HepG2 (cell line): ENCODE results near the gene ZNF865. TPM values are rescaled to one million over a fixed set of nuclear protein-coding genes. Genes with fewer than 3 reads are reported as not detected.

ENCODE experiments used
- DPF2 ChIP-seq: sonication (generic); formaldehyde crosslinking; IDR thresholded peaks from 2 replicates; pipeline ENCODE4 v1.4.0; 2020; ENCODE audit warnings: mild to moderate bottlenecking, low read depth, missing genetic modification reagents, borderline replicate concordance
- MEIS2 ChIP-seq: sonication (generic); formaldehyde crosslinking; IDR thresholded peaks from 2 replicates; pipeline ENCODE4 v1.9.0; 2021; ENCODE audit warnings: mild to moderate bottlenecking, missing genetic modification reagents
- NBN ChIP-seq: fragments of 450-650 bp; conservative IDR thresholded peaks from 2 replicates; pipeline ENCODE4 v1.6.1; 2017
- SIX1 ChIP-seq: sonication (generic); formaldehyde crosslinking; IDR thresholded peaks from 2 replicates; pipeline ENCODE4 v1.4.0; 2020; ENCODE audit warnings: missing genetic modification reagents, borderline replicate concordance
- SMC3 ChIP-seq: IDR thresholded peaks from 2 replicates; pipeline ENCODE4 v1.6.1; 2011; ENCODE audit warnings: low read length, improper control_type of control experiment
- ZNF205 ChIP-seq: IDR thresholded peaks from 2 replicates; pipeline ENCODE4 v1.6.1; 2018; ENCODE audit warnings: missing biosample characterization, missing genetic modification reagents
- polyA plus RNA-seq, 8 experiments: library from polyadenylated mRNA; depleted of rRNA in 3 of 8; stranded (reverse) in 7 of 8; unstranded in 1 of 8; fragments of >200 nt; fragmentation: Illumina TruSeq in 4 of 8; extraction: Trizol in 4 of 8; gene quantifications; 2 replicates each; pipeline versions ENCODE4 v1.2.1 to v1.2.3, GENCODE V29; 2011 to 2016; ENCODE audit warnings: low read depth in 4 of 8, missing spikeins in 1 of 8, mixed read lengths in 1 of 8; ENCODE audit not compliant: insufficient read depth in 1 of 8
- total RNA-seq, 5 experiments: library from RNA; depleted of rRNA; stranded (reverse); fragments of >200 nt; fragmentation: Illumina TruSeq; extraction: Trizol; gene quantifications; 2 replicates each; pipeline ENCODE4 v1.2.3, GENCODE V29; 2016; ENCODE audit warnings: low read depth in 1 of 5
- TF ChIP-seq, protein P1 (sequence below): sonication (generic); formaldehyde crosslinking; IDR thresholded peaks from 2 replicates; pipeline ENCODE4; 2020; ENCODE audit warnings: missing genetic modification reagents, mild to moderate bottlenecking, borderline replicate concordance
- TF ChIP-seq, protein P2 (sequence below): sonication (generic); formaldehyde crosslinking; IDR thresholded peaks from 2 replicates; pipeline ENCODE4 v1.8.0; 2022; ENCODE audit warnings: missing genetic modification reagents, mild to moderate bottlenecking, moderate library complexity, borderline replicate concordance
- TF ChIP-seq, protein P3 (sequence below): IDR thresholded peaks from 2 replicates; pipeline ENCODE4 v1.6.1; 2016
- TF ChIP-seq, protein P4 (sequence below): sonication (generic); formaldehyde crosslinking; IDR thresholded peaks from 2 replicates; pipeline ENCODE4 v1.5.1; 2020; ENCODE audit warnings: mild to moderate bottlenecking, missing genetic modification reagents
- TF ChIP-seq, protein P5 (sequence below): sonication (generic); formaldehyde crosslinking; IDR thresholded peaks from 2 replicates; pipeline ENCODE4 v1.4.0; 2020; ENCODE audit warnings: mild to moderate bottlenecking, missing genetic modification reagents
- TF ChIP-seq, protein P6 (sequence below): sonication (generic); formaldehyde crosslinking; IDR thresholded peaks from 2 replicates; pipeline ENCODE4 v1.4.0; 2020; ENCODE audit warnings: missing genetic modification reagents
- TF ChIP-seq, protein P7 (sequence below), 2 experiments: IDR thresholded peaks; 2 replicates each; pipeline ENCODE4 v1.6.1; 2011 to 2012; ENCODE audit warnings: low read length in 2 of 2, borderline replicate concordance in 1 of 2, low read depth in 1 of 2, mild to moderate bottlenecking in 1 of 2, moderate library complexity in 1 of 2

ZNF865 gene
- total and polyA plus RNA-seq, 2 of the 13 experiments (the other 11 are each of a cell fraction or from before 2014, with no cell fraction given) = 0.93 to 1.0 TPM

DNA sequence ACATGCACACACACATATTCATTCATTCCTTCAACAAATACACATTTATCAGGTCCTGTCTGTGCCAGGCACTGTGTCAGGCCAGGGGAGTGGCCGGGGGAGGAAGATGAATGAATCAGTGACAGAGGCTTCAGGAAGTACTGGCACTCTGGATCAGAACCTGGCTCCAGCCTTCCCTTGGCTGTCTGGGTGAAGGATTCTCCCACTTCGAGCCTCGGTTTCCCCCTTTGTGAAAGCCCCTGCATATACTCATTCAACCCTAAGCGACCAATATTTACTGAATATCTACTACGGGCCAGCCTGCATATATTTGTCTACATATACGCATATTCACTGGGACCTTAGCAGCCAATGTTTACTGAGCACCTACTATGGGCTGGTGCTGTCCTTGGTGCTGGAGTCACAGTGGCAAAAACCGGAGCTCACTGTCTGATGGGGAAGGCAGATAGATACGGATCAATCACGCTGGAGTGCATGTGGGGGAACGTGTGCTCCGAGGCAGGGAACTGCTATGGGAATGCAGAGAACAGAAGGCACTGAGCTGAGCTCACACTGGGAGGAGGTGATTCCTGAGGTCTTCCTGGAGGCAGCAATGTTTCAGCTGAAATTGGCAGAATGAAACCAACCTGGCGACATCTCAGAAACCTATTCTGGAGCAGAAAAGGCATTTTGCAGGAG, 24.2 kb upstream of the ZNF865 start (continued):
- TF ChIP-seq, protein P1, sequence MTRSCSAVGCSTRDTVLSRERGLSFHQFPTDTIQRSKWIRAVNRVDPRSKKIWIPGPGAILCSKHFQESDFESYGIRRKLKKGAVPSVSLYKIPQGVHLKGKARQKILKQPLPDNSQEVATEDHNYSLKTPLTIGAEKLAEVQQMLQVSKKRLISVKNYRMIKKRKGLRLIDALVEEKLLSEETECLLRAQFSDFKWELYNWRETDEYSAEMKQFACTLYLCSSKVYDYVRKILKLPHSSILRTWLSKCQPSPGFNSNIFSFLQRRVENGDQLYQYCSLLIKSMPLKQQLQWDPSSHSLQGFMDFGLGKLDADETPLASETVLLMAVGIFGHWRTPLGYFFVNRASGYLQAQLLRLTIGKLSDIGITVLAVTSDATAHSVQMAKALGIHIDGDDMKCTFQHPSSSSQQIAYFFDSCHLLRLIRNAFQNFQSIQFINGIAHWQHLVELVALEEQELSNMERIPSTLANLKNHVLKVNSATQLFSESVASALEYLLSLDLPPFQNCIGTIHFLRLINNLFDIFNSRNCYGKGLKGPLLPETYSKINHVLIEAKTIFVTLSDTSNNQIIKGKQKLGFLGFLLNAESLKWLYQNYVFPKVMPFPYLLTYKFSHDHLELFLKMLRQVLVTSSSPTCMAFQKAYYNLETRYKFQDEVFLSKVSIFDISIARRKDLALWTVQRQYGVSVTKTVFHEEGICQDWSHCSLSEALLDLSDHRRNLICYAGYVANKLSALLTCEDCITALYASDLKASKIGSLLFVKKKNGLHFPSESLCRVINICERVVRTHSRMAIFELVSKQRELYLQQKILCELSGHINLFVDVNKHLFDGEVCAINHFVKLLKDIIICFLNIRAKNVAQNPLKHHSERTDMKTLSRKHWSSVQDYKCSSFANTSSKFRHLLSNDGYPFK = no peak; the same call in 1 of the 2 replicates
- TF ChIP-seq, protein P2, sequence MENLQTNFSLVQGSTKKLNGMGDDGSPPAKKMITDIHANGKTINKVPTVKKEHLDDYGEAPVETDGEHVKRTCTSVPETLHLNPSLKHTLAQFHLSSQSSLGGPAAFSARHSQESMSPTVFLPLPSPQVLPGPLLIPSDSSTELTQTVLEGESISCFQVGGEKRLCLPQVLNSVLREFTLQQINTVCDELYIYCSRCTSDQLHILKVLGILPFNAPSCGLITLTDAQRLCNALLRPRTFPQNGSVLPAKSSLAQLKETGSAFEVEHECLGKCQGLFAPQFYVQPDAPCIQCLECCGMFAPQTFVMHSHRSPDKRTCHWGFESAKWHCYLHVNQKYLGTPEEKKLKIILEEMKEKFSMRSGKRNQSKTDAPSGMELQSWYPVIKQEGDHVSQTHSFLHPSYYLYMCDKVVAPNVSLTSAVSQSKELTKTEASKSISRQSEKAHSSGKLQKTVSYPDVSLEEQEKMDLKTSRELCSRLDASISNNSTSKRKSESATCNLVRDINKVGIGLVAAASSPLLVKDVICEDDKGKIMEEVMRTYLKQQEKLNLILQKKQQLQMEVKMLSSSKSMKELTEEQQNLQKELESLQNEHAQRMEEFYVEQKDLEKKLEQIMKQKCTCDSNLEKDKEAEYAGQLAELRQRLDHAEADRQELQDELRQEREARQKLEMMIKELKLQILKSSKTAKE = peak; percentile 50
- TF ChIP-seq, protein P3, sequence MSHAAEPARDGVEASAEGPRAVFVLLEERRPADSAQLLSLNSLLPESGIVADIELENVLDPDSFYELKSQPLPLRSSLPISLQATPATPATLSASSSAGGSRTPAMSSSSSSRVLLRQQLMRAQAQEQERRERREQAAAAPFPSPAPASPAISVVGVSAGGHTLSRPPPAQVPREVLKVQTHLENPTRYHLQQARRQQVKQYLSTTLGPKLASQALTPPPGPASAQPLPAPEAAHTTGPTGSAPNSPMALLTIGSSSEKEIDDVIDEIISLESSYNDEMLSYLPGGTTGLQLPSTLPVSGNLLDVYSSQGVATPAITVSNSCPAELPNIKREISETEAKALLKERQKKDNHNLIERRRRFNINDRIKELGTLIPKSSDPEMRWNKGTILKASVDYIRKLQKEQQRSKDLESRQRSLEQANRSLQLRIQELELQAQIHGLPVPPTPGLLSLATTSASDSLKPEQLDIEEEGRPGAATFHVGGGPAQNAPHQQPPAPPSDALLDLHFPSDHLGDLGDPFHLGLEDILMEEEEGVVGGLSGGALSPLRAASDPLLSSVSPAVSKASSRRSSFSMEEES (CRISPR knock-in tag) = peak; percentile 68
- TF ChIP-seq SMC3 (no peak), MEIS2 (no peak), ZNF205 (CRISPR knock-in tag) (no peak), DPF2 (no peak), NBN (no peak), SIX1 (CRISPR knock-in tag) (0 out of 2 replicates have a peak, but pooled peaks have one; percentile 20)
- TF ChIP-seq, protein P4, sequence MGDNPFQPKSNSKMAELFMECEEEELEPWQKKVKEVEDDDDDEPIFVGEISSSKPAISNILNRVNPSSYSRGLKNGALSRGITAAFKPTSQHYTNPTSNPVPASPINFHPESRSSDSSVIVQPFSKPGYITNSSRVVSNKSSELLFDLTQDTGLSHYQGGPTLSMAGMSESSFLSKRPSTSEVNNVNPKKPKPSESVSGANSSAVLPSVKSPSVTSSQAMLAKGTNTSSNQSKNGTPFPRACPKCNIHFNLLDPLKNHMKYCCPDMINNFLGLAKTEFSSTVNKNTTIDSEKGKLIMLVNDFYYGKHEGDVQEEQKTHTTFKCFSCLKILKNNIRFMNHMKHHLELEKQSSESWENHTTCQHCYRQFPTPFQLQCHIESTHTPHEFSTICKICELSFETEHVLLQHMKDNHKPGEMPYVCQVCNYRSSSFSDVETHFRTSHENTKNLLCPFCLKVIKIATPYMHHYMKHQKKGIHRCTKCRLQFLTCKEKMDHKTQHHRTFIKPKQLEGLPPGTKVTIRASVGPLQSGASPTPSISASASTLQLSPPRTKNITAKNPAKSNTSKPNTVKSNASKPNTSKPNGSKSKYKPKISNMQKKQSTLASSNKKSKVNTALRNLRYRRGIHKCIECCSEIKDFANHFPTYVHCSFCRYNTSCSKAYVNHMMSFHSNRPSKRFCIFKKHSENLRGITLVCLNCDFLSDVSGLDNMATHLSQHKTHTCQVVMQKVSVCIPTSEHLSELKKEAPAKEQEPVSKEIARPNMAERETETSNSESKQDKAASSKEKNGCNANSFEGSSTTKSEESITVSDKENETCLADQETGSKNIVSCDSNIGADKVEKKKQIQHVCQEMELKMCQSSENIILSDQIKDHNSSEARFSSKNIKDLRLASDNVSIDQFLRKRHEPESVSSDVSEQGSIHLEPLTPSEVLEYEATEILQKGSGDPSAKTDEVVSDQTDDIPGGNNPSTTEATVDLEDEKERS = peak; percentile 71; the same call in 1 of the 2 replicates
- TF ChIP-seq, protein P5, sequence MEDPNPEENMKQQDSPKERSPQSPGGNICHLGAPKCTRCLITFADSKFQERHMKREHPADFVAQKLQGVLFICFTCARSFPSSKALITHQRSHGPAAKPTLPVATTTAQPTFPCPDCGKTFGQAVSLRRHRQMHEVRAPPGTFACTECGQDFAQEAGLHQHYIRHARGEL (CRISPR knock-in tag) = 0 out of 2 replicates have a peak, but pooled peaks have one; percentile 71
- TF ChIP-seq, protein P6, sequence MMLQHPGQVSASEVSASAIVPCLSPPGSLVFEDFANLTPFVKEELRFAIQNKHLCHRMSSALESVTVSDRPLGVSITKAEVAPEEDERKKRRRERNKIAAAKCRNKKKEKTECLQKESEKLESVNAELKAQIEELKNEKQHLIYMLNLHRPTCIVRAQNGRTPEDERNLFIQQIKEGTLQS = no peak
- TF ChIP-seq, protein P7, sequence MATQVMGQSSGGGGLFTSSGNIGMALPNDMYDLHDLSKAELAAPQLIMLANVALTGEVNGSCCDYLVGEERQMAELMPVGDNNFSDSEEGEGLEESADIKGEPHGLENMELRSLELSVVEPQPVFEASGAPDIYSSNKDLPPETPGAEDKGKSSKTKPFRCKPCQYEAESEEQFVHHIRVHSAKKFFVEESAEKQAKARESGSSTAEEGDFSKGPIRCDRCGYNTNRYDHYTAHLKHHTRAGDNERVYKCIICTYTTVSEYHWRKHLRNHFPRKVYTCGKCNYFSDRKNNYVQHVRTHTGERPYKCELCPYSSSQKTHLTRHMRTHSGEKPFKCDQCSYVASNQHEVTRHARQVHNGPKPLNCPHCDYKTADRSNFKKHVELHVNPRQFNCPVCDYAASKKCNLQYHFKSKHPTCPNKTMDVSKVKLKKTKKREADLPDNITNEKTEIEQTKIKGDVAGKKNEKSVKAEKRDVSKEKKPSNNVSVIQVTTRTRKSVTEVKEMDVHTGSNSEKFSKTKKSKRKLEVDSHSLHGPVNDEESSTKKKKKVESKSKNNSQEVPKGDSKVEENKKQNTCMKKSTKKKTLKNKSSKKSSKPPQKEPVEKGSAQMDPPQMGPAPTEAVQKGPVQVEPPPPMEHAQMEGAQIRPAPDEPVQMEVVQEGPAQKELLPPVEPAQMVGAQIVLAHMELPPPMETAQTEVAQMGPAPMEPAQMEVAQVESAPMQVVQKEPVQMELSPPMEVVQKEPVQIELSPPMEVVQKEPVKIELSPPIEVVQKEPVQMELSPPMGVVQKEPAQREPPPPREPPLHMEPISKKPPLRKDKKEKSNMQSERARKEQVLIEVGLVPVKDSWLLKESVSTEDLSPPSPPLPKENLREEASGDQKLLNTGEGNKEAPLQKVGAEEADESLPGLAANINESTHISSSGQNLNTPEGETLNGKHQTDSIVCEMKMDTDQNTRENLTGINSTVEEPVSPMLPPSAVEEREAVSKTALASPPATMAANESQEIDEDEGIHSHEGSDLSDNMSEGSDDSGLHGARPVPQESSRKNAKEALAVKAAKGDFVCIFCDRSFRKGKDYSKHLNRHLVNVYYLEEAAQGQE (IDR thresholded peaks at IDR 0.05; ENCODE audit: borderline replicate concordance in 1 of 2, low read depth in 1 of 2, low read length in 2 of 2) = peak; percentile 95 to 99
